H1 (cell line): ENCODE results near the gene CD58. TPM values are rescaled to one million over a fixed set of nuclear protein-coding genes. Genes with fewer than 3 reads are reported as not detected.

Experiments
- ASH2L ChIP-seq: fragments of 200-600, 300-600 bp; sonication (generic); IDR thresholded peaks from one replicate; pipeline ENCODE4 v1.7.1; 2017; ENCODE audit warnings: low read length
- JUN ChIP-seq: IDR thresholded peaks from 2 replicates; pipeline ENCODE4 v1.6.1; 2011; ENCODE audit warnings: low read depth, mild to moderate bottlenecking, improper control_type of control experiment, low read length
- NANOG ChIP-seq: IDR thresholded peaks from 2 replicates; pipeline ENCODE4 v1.6.1; 2011; ENCODE audit warnings: low read length, low read depth, mild to moderate bottlenecking, inconsistent platforms; ENCODE audit not compliant: insufficient read depth, poor library complexity, severe bottlenecking
- RBBP5 ChIP-seq: IDR thresholded peaks from 2 replicates; pipeline ENCODE4 v1.7.1; 2012; ENCODE audit warnings: low read depth, mild to moderate bottlenecking, inconsistent platforms, low read length, moderate library complexity, borderline replicate concordance
- polyA plus RNA-seq, 7 experiments: library from polyadenylated mRNA; depleted of rRNA in 3 of 7; stranded (reverse) in 5 of 7; unstranded in 2 of 7; fragments of >200 nt in 5 of 7; fragments of 200-250 nt in 2 of 7; gene quantifications; 1 replicate in 5 of 7; 2 replicates in 1 of 7; 4 replicates in 1 of 7; pipeline versions ENCODE4 v1.2.1 to v1.2.3, GENCODE V29; 2011 to 2013; ENCODE audit warnings: missing spikeins in 2 of 7, mixed read lengths in 2 of 7
- total RNA-seq: library from RNA; stranded (reverse); fragmentation: NEBNext Ultra II Directional; extraction: Animal tissue kit (Norgen Biotek cat#: 25700); gene quantifications from 2 replicates; pipeline ENCODE4 v1.2.1, GENCODE V29; 2021

Gene CD58
- total and polyA plus RNA-seq, 2 of the 8 experiments (the other 6 are each of a cell fraction or from before 2014, with no cell fraction given): 5.3 to 5.5 TPM

DNA sequence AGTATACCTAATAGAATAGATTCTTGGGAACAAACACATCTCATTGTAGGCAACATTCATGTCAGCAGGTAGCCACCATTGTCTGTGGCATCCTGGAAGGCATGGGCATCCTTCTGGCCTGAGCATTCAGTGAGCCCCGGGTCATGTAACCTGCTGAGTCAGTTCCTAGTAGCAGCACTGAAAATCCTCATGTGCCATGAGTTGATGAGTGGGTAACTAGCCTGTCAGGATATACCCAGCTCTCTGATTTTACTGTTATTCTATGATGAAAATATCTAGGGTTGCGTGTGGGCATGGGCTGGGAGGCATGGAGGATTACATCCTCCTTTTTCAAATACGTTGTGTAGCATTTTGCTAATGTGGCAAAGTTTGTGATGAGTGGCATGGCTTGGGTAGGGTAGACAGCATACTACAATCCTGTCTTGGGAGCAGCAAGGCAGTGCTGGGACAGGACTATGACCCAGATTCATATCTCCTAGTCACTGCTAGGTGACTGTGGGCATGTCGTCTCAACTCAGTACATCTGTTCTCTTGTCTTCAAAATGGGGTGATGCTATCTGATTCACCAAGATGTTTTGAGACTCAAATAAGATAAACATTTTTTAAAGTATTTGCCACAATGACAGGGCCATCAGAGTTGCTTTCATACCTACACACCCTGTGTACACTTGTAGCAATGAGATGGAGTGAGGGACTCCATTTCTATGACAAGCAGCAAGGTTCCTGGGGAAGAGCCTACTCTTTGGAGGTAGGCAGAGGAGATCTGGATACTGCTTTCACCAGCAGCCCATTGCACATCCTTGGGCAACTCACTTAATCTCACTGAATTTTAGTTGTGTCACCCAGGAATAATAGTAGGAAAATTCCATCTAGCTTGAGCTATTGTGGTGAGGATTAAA, 62.5 kb downstream of the CD58 start (continued):
- TF ChIP-seq JUN (no peak), NANOG (no peak), ASH2L (no peak), RBBP5 (no peak)
